Heart left ventricle (tissue), 16 donors: Measurements from ENCODE around the gene ARHGAP10. TPM values are rescaled to one million over a fixed set of nuclear protein-coding genes. Genes with fewer than 3 reads are reported as not detected.
A peak's percentile ranks its signal among the peaks of the same experiment; 100 is the strongest.

Experiments
- ATAC-seq, 4 donors: fragments of 200-7000 bp; cut with Tn5 transposase; one replicate each; pipeline ENCODE4 v1.9.1; 2020 to 2022; ENCODE audit warnings: moderate library complexity in 4 of 4, mild to moderate bottlenecking in 3 of 4, moderate number of reproducible peaks in 1 of 4
- DNase-seq, 5 donors: peaks; one replicate each; pipeline ENCODE4 v3.0.0-alpha.2; 2020
- H3K27ac ChIP-seq, 12 donors: fragments of 200-600 bp; sonication (generic) in 4 of 12; one replicate each; pipeline versions ENCODE4 v1.5.0 to v1.8.0; 2016 to 2022; ENCODE audit warnings: mild to moderate bottlenecking in 2 of 12
- H3K27me3 ChIP-seq, 9 donors: fragments of 200-600 bp; sonication (generic) in 2 of 9; one replicate each; pipeline versions ENCODE4 v1.5.1 to v1.8.0; 2016 to 2022; ENCODE audit warnings: mild to moderate bottlenecking in 3 of 9
- H3K36me3 ChIP-seq, 9 donors: fragments of 200-600 bp; sonication (generic) in 2 of 9; one replicate each; pipeline versions ENCODE4 v1.5.0 to v1.8.0; 2018 to 2022; ENCODE audit warnings: mild to moderate bottlenecking in 2 of 9
- H3K4me1 ChIP-seq, 12 donors: fragments of 200-600 bp; sonication (generic) in 4 of 12; one replicate each; pipeline versions ENCODE4 v1.5.0 to v1.8.0; 2016 to 2022; ENCODE audit warnings: mild to moderate bottlenecking in 3 of 12
- H3K4me3 ChIP-seq, 12 donors: fragments of 200-600 bp; sonication (generic) in 4 of 12; one replicate each; pipeline versions ENCODE4 v1.5.0 to v1.8.0; 2017 to 2022; ENCODE audit warnings: mild to moderate bottlenecking in 9 of 12, moderate library complexity in 4 of 12
- H3K9me3 ChIP-seq, 12 donors: fragments of 200-600 bp; sonication (generic) in 4 of 12; one replicate each; pipeline versions ENCODE4 v1.5.0 to v1.8.0; 2016 to 2022; ENCODE audit warnings: mild to moderate bottlenecking in 1 of 12
- POLR2A ChIP-seq, 2 donors: fragments of 450-650 bp; IDR thresholded peaks; one replicate each; pipeline ENCODE4 v1.6.1; 2017; ENCODE audit warnings: antibody characterized with exemption in 2 of 2, mild to moderate bottlenecking in 2 of 2, moderate library complexity in 2 of 2
- WGBS, 4 donors: extraction: QIAGEN DNeasy Blood & Tissue Kit in 2 of 4; methylation state at CpG; one replicate each; pipeline versions ENCODE4 v1.1.5 to v1.1.7; 2013 to 2018; 5-methylcytosine and 5-hydroxymethylcytosine counted together
- intact Hi-C, 10 donors: fragments of 100-400 bp; cut with DNase I; formaldehyde crosslinking; loops; one replicate each; pipeline versions ENCODE4 v1.11.1 to v1.14.2; 2022
- polyA plus RNA-seq, 2 donors: library from polyadenylated mRNA; stranded (reverse); fragments of 200-250 nt; gene quantifications; one replicate each; pipeline ENCODE4 v1.2.3, GENCODE V29; 2013
- total RNA-seq, 9 donors: library from RNA; depleted of rRNA in 2 of 9; stranded (reverse); fragments of >200 nt in 2 of 9; fragmentation: NEBNext Ultra II Directional in 3 of 9; extraction: Animal tissue kit (Norgen Biotek cat#: 25700) in 3 of 9; gene quantifications; one replicate each; pipeline versions ENCODE4 v1.1.0 to v1.2.4, GENCODE V29; 2016 to 2023
- TF ChIP-seq, protein P1 (sequence below), 12 donors: fragments of 200-600 bp; sonication (generic) in 4 of 12; IDR thresholded peaks; one replicate each; pipeline versions ENCODE4 v1.5.0 to v1.8.0; 2018 to 2022; ENCODE audit warnings: antibody characterized with exemption in 12 of 12, mild to moderate bottlenecking in 5 of 12
- donor health status: ischemic (EF 13 %, LVEDD 7.1; RV severe dilation, severe dysfunction).
- donor health status: healthy with polysubstance abuse.
- donor health status: DM: no; HTN: yes; CAD: no.
- donor health status: DM: no; HTN: no; CAD: no.
- donor health status: ischemic (EF 25% LVEDD 6.9; RV normal size, moderate dysfunction).
- donor health status: ischemic (EF 25% LVEDD 5.7; RV mildly dilated, moderate dysfunction).
- donor health status: healthy.
- donor health status: DM: yes; HTN: yes; CAD: no.
- donor health status: ischemic (EF 35%, LVEDD 5.7; RV mildly dilated, moderate dysfunction).
- donor health status: nonischemic (EF 11% LVEDD 7.7; RV severe dilation, severe dysfunction).
- donor health status: DM: yes; HTN: yes; CAD: no.
- donor health status: PGD.
- donor health status: ischemic (EF 29% LVEDD 5.4; RV normal size, mild dysfunction).
- donor health status: nonischemic (EF 23%, LVEDD 6.1; RV moderate dilation, normal function).

ARHGAP10 gene
- total and polyA plus RNA-seq, 11 donors, result 30.6 to 73.7 (median 51.7) TPM

DNA sequence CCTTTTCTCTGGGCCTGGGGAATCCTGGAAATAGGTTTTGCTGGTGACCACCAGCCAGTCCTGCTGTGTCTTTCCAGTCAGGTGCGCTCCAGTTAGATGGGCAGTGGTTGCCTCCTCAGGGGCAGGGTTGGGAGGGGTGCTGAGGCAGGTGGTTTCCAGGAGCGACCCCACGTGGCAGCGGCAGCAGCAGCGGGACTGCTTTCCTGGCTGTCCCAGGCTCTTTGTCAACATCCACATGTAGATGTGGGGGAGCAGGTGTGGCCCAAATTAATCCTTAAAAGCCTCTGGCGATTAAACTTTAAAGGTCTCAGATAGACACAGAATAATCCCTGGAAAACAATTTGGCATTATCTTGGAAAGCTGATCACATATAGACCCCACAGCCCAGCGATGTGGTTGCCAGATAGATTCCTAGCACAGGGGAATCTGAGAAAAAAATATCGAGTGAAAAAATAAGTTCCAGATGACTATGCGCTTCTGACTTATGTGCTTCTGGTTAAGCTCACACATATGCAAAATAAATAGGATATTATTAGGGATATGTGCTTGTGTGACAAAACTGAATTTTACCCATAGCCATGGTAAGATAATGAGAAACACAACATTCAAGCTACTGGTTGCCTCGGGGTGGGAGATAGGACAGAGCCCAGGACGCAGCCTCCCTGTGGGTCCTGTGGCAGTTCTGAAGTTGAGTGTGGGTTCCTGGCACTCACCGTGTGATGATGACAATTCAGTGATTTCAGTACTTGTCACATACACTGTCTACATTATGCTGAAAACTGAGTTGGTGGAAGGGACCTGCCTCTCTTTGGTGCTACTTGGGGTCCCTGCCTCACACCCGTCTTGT is 336.4 kb downstream of the ARHGAP10 start:
- no peak for DNase-seq
- Histone ChIP-seq H3K9me3 (no peaks in the 10 kb centered on the region), H3K4me1 (peaks cover 0 to 57% (median 28%) of the 10 kb centered on the region in 12 donors), H3K36me3 (peaks cover 0 to 46% (median 38%) of the 10 kb centered on the region in 9 donors), H3K4me3 (no peak overlapping the region), H3K27me3 (no peaks in the 10 kb centered on the region), H3K27ac (peak overlapping the region in 8 of 12 donors; percentile 2 to 54 (median 16))
- intact Hi-C loops, result loop anchor here in 1 of 10 donors (10.0 kb wide), 1 partner anchor 73 kb away; no protein-coding TSS in a partner anchor
- TF ChIP-seq, protein P1, sequence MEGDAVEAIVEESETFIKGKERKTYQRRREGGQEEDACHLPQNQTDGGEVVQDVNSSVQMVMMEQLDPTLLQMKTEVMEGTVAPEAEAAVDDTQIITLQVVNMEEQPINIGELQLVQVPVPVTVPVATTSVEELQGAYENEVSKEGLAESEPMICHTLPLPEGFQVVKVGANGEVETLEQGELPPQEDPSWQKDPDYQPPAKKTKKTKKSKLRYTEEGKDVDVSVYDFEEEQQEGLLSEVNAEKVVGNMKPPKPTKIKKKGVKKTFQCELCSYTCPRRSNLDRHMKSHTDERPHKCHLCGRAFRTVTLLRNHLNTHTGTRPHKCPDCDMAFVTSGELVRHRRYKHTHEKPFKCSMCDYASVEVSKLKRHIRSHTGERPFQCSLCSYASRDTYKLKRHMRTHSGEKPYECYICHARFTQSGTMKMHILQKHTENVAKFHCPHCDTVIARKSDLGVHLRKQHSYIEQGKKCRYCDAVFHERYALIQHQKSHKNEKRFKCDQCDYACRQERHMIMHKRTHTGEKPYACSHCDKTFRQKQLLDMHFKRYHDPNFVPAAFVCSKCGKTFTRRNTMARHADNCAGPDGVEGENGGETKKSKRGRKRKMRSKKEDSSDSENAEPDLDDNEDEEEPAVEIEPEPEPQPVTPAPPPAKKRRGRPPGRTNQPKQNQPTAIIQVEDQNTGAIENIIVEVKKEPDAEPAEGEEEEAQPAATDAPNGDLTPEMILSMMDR (IDR thresholded peaks at IDR 0.05), result no peak
- no peak for TF ChIP-seq POLR2A (IDR thresholded peaks at IDR 0.05)
- ATAC-seq, result peak in 1 of 4 donors; percentile 8
- WGBS, 4 donors, result 66 to 74% (median 73%) methylated on average over 13 of the region's 13 CpGs

DNA sequence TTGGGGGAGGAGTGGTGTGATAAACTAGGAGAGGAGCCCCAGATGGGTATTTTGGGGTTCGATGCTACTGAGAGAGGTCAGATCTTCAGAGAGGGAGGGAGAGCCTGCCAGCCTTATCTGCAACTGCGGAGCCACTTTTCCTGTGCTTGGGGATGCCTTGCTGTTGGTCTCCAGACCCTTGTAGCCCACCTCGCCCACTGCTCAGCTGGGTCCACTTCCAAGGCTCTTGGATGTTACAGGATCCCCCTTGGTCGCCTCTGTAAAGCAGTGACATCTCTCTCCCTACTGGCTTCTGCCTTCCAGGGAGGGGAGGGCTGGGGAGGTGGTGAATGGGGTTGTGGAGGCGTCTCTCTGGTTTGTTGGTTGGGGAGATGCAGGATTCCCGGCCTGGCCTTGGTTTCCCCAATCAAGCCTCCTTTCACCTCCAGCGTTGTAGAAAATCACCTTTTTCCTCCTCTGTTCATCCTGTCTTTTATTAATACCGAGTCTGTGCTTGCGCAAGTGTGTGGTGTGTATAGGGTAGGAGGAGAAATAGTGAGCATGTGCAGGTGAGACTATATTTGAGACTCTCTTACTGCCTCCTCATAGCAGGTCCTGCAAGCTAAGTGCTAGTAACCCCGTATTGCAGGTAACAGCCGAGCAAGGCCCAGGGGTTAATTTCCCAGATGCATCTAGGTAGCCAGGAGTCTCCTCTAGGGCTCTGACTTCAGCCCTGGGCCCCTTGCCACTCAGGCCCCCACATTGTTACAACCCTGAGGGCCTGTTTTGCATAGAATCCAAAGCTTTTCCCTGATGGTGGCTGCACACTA is 337.4 kb downstream of the ARHGAP10 start:
- Histone ChIP-seq H3K4me3 (no peak overlapping the region), H3K27me3 (no peaks in the 10 kb centered on the region), H3K27ac (peak overlapping the region in 8 of 12 donors; percentile 16 to 54 (median 26)), H3K36me3 (peaks cover 0 to 44% (median 40%) of the 10 kb centered on the region in 9 donors), H3K9me3 (peaks cover 0 to 1% (median 0%) of the 10 kb centered on the region in 12 donors), H3K4me1 (peaks cover 0 to 62% (median 28%) of the 10 kb centered on the region in 12 donors)
- DNase-seq (no peak), ATAC-seq (peak in 1 of 4 donors; percentile 1)
- no peak for TF ChIP-seq POLR2A (IDR thresholded peaks at IDR 0.05)
- TF ChIP-seq, protein P1 (IDR thresholded peaks at IDR 0.05), result no peak
- 80 to 89% (median 85%) methylated on average over 10 to 11 of the region's 11 CpGs for WGBS, 4 donors
- intact Hi-C loops, result loop anchor here in 1 of 10 donors (10.0 kb wide), 1 partner anchor 74 kb away; no protein-coding TSS in a partner anchor

DNA sequence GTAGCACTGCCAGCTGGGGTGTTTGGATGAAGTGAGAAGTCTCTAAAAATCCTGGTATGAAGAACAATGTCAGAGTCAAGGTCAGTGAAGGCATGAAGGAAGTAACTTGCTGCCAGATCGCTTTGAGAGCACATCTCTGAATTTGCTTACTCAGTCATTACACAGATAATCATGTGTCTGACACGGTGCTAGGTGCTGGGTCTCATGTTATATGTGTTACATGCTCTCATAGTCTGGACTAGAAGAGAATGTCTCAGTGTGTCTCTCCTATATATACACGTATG is 337.9 kb downstream of the ARHGAP10 start:
- H3K9me3 ChIP-seq, result peaks cover 0 to 7% (median 0%) of the 10 kb centered on the region in 12 donors
- no peaks in the 10 kb centered on the region for H3K27me3 ChIP-seq
- no peak overlapping the region for H3K4me3 ChIP-seq
- intact Hi-C loops, result loop anchor here in 1 of 10 donors (10.0 kb wide), 1 partner anchor 75 kb away; no protein-coding TSS in a partner anchor
- TF ChIP-seq, protein P1 (IDR thresholded peaks at IDR 0.05), result no peak
- no peak for TF ChIP-seq POLR2A (IDR thresholded peaks at IDR 0.05)
- peaks cover 0 to 67% (median 28%) of the 10 kb centered on the region in 12 donors for H3K4me1 ChIP-seq
- H3K27ac ChIP-seq, result peak overlapping the region in 8 of 12 donors; percentile 10 to 54 (median 25)
- 29 to 37% (median 31%) methylated on average over 3 of the region's 3 CpGs for WGBS, 4 donors
- peaks cover 0 to 40% (median 36%) of the 10 kb centered on the region in 9 donors for H3K36me3 ChIP-seq
- DNase-seq (no peak), ATAC-seq (peak in 1 of 4 donors; percentile 13)
